K562 (cell line): Measurements from ENCODE around the gene ITPRIPL2. TPM values are rescaled to one million over a fixed set of nuclear protein-coding genes. Genes with fewer than 3 reads are reported as not detected.

Source experiments
- ATAC-seq: fragments of 200-7000 bp; cut with Tn5 transposase; 3 replicates; pipeline ENCODE4 v1.9.1; 2020; ENCODE audit warnings: moderate library complexity
- BruUV-seq: library from RNA; stranded (reverse); fragments of 400-500 nt; replicated peaks from 2 replicates; lab custom pipeline; 2021; lab: Mats Ljungman, UMichigan
- CTCF ChIA-PET: fragments of 300-600 bp; formaldehyde crosslinking; extraction: SDS; loops from one replicate; lab custom pipeline; 2021; ENCODE audit warnings: low intra/inter-chr PET ratio; lab: Yijun Ruan, JAX
- POLR2A ChIA-PET: fragments of 300-600, 350-650 bp; sonication (Branson Sonifier 250); formaldehyde crosslinking; extraction: SDS; loops from one replicate; lab custom pipeline; 2021; ENCODE audit warnings: antibody characterized with exemption, inconsistent platforms; lab: Yijun Ruan, JAX
- DNase-seq, 4 experiments: peaks; one replicate each; pipeline versions ENCODE4 v3.0.0 to v3.0.0-alpha.2; 2011 to 2018; ENCODE audit warnings: low spot score in 3 of 4, mixed read lengths in 3 of 4; ENCODE audit errors: extremely low read depth in 1 of 4
- FAIRE-seq: peaks from 2 replicates; lab custom pipeline; 2011; peaks lifted over from hg19 to GRCh38; lab: Jason Lieb, UNC
- H2AFZ ChIP-seq: 2 replicates; pipeline ENCODE4 v1.6.0; 2011; ENCODE audit warnings: low read depth, low read length, control low read depth, inconsistent platforms
- H3K27ac ChIP-seq: fragments of 200-600 bp; 3 replicates; pipeline ENCODE4 v1.8.0; 2011; ENCODE audit warnings: low read depth, mild to moderate bottlenecking, control low read depth, inconsistent platforms, low read length, moderate library complexity, mixed read lengths; ENCODE audit errors: extremely low read depth
- H3K27me3 ChIP-seq, 2 experiments: fragments of 300-600 bp in 1 of 2; 2 replicates in 1 of 2; 3 replicates in 1 of 2; pipeline versions ENCODE4 v1.6.0 to v1.8.0; 2011; ENCODE audit warnings: inconsistent platforms in 2 of 2, low read length in 2 of 2, mild to moderate bottlenecking in 1 of 2, mixed read lengths in 1 of 2, moderate library complexity in 1 of 2; ENCODE audit not compliant: control insufficient read depth in 2 of 2, insufficient read depth in 2 of 2
- H3K36me3 ChIP-seq: fragments of 300-600 bp; 3 replicates; pipeline ENCODE4 v1.8.0; 2011; ENCODE audit warnings: mild to moderate bottlenecking, low read length, inconsistent platforms; ENCODE audit not compliant: control insufficient read depth, insufficient read depth
- H3K4me1 ChIP-seq, 2 experiments: fragments of 200-600 bp in 1 of 2; replicated peaks in 1 of 2; 2 replicates in 1 of 2; 3 replicates in 1 of 2; pipeline versions ENCODE4 v1.5.1 to v1.8.0; 2011; ENCODE audit warnings: inconsistent platforms in 2 of 2, low read length in 2 of 2, mild to moderate bottlenecking in 1 of 2, mixed read lengths in 1 of 2, moderate library complexity in 1 of 2; ENCODE audit not compliant: control insufficient read depth in 2 of 2, insufficient read depth in 2 of 2
- H3K4me2 ChIP-seq: 2 replicates; pipeline ENCODE4 v1.6.1; 2011; ENCODE audit warnings: low read length, control low read depth, inconsistent platforms, mixed read lengths; ENCODE audit not compliant: insufficient read depth
- H3K4me3 ChIP-seq: fragments of 200-600 bp; sonication (generic), shearing (Covaris generic); 2 replicates; pipeline ENCODE4 v1.5.1; 2016; ENCODE audit warnings: control low read depth, inconsistent platforms
- H3K79me2 ChIP-seq: fragments of 200-600 bp; 3 replicates; pipeline ENCODE4 v1.8.0; 2011; ENCODE audit warnings: low read length, inconsistent platforms; ENCODE audit not compliant: control insufficient read depth, insufficient read depth
- H3K9ac ChIP-seq, 2 experiments: 2 replicates each; pipeline versions ENCODE4 v1.6.0 to v1.6.1; 2011; ENCODE audit warnings: low read depth in 2 of 2, low read length in 2 of 2, control low read depth in 1 of 2, inconsistent platforms in 1 of 2, mild to moderate bottlenecking in 1 of 2, mixed read lengths in 1 of 2; ENCODE audit not compliant: insufficient read depth in 1 of 2
- H3K9me1 ChIP-seq: one replicate; pipeline ENCODE4 v1.6.0; 2011; ENCODE audit warnings: inconsistent platforms, mild to moderate bottlenecking, low read length, moderate library complexity; ENCODE audit not compliant: control insufficient read depth, insufficient read depth
- H3K9me3 ChIP-seq: replicated peaks from 2 replicates; pipeline ENCODE4 v1.5.1; 2011; ENCODE audit warnings: low read depth, low read length, inconsistent platforms; ENCODE audit not compliant: control insufficient read depth, insufficient read depth
- H4K20me1 ChIP-seq: replicated peaks from 2 replicates; pipeline ENCODE4 v1.6.1; 2011; ENCODE audit warnings: low read length, inconsistent platforms, mixed read lengths; ENCODE audit not compliant: control insufficient read depth, insufficient read depth
- EWSR1 ChIP-seq: fragments of 450-650 bp; IDR thresholded peaks from 2 replicates; pipeline ENCODE4 v1.6.1; 2018; ENCODE audit warnings: borderline replicate concordance, mild to moderate bottlenecking, low read depth, moderate library complexity; ENCODE audit not compliant: partially characterized antibody
- KAT7 ChIP-seq: sonication (generic); formaldehyde crosslinking; IDR thresholded peaks from 2 replicates; pipeline ENCODE4 v1.8.0; 2022; ENCODE audit warnings: missing genetic modification reagents, mild to moderate bottlenecking, borderline replicate concordance
- MECOM ChIP-seq: fragments of 250-450 bp; sonication (Bioruptor Pico); IDR thresholded peaks from 2 replicates; pipeline ENCODE4 v1.8.0; 2022; ENCODE audit warnings: inconsistent platforms
- MNT ChIP-seq, 2 experiments: fragments of 450-650 bp; conservative IDR thresholded peaks; 2 replicates each; pipeline ENCODE4 v1.6.1; 2017; ENCODE audit warnings: mild to moderate bottlenecking in 2 of 2, moderate library complexity in 2 of 2
- MYC ChIP-seq, 2 experiments: fragments of 250-450 bp in 1 of 2; sonication (Bioruptor Pico) in 1 of 2; IDR thresholded peaks; 2 replicates each; pipeline versions ENCODE4 v1.5.1 to v1.6.1; 2012 to 2021; ENCODE audit warnings: low read depth in 2 of 2, borderline replicate concordance in 1 of 2, improper control_type of control experiment in 1 of 2, low read length in 1 of 2, mild to moderate bottlenecking in 1 of 2, moderate library complexity in 1 of 2
- RFX7 ChIP-seq: fragments of 250-450 bp; sonication (Bioruptor Pico); IDR thresholded peaks from 2 replicates; pipeline ENCODE4 v1.5.1; 2021; ENCODE audit warnings: mild to moderate bottlenecking
- SIX5 ChIP-seq, 2 experiments: IDR thresholded peaks; 2 replicates each; pipeline ENCODE4 v1.6.1; 2011; ENCODE audit warnings: low read length in 2 of 2, borderline replicate concordance in 1 of 2, low read depth in 1 of 2, mild to moderate bottlenecking in 1 of 2, moderate library complexity in 1 of 2; ENCODE audit not compliant: insufficient read depth in 1 of 2
- ZNF41 ChIP-seq: fragments of 250-450 bp; sonication (Bioruptor Pico); conservative IDR thresholded peaks from 2 replicates; pipeline ENCODE4 v1.4.0; 2020; ENCODE audit warnings: mild to moderate bottlenecking
- WGBS: fragments of 100-300 bp; shearing (Covaris generic); methylation state at CpG from one replicate; pipeline ENCODE4 v1.1.6; 2016; ENCODE audit warnings: low coverage, mixed read lengths; ENCODE audit not compliant: insufficient coverage; ENCODE audit errors: missing lambda C conversion rate; 5-methylcytosine and 5-hydroxymethylcytosine counted together
- in situ Hi-C: fragments of 300-500 bp; cut with MboI; formaldehyde crosslinking; loops from 4 replicates; pipeline ENCODE4 v1.15.0; 2018; ENCODE audit warnings: inconsistent platforms, mixed read lengths
- intact Hi-C: fragments of 100-400 bp; cut with micrococcal nuclease; formaldehyde crosslinking; loops from 2 replicates; pipeline ENCODE4 v1.14.2; 2022
- polyA plus RNA-seq, 8 experiments: library from polyadenylated mRNA; depleted of rRNA in 4 of 8; stranded (reverse) in 5 of 8; unstranded in 3 of 8; fragments of >200 nt; fragmentation: Nextera tagmentation in 2 of 8; fragmentation: Illumina TruSeq in 1 of 8; extraction: Ambion mirVana in 2 of 8; extraction: Trizol in 1 of 8; gene quantifications; 2 replicates each; pipeline versions ENCODE4 v1.2.1 to v1.2.3, GENCODE V29; 2011 to 2014; ENCODE audit warnings: inconsistent platforms in 1 of 8, missing spikeins in 1 of 8
- total RNA-seq, 7 experiments: library from RNA; depleted of rRNA in 6 of 7; stranded (reverse); fragments of >200 nt in 6 of 7; fragmentation: Illumina TruSeq in 2 of 7; extraction: Trizol in 2 of 7; gene quantifications; 2 replicates each; pipeline versions ENCODE4 v1.2.1 to v1.2.3, GENCODE V29; 2011 to 2021; ENCODE audit warnings: low replicate concordance in 1 of 7

ITPRIPL2 gene
- total and polyA plus RNA-seq, 9 of the 15 experiments (the other 6 are each of a cell fraction or from before 2014, with no cell fraction given) = 0.04 to 2.2 (median 0.58) TPM

DNA sequence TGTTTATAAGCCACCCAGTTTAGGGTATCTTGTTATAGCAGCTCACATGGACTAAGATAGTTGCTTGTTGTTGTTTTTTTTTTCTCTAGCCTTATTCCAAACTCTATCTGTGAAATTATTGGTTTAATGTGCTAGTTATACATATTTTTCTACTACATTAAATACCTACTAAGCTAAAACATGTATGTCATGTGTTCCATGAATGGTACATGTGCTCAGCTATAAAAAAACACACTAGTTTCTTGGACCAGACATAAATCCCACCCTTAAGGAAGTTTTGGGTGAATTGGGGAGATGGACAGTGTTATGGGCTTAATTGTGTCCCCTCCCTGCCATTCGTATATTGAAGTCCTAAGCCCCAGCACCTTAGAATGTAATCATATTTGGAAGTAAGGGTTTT lies 19.8 kb downstream of the ITPRIPL2 start:
- no peak overlapping the region for H3K4me3 ChIP-seq
- in situ Hi-C loops = no loop called here
- no peak overlapping the region for H3K9ac ChIP-seq
- H3K79me2 ChIP-seq = no peaks in the 10 kb centered on the region
- DNase-seq (no peak), FAIRE-seq (no peak), ATAC-seq (no peak)
- H3K27ac ChIP-seq = no peak overlapping the region
- no peaks in the 10 kb centered on the region for H4K20me1 ChIP-seq
- H3K27me3 ChIP-seq = no peaks in the 10 kb centered on the region; a peak in 1 of 5 replicates
- TF ChIP-seq MNT (conservative IDR thresholded peaks at IDR 0.05) = no peak
- no peak for TF ChIP-seq ZNF41 (CRISPR knock-in tag)
- no peak for TF ChIP-seq MYC (IDR thresholded peaks at IDR 0.05; ENCODE audit: low read depth, low read length)
- no peak for TF ChIP-seq MYC (CRISPR knock-in tag; IDR thresholded peaks at IDR 0.05; ENCODE audit: borderline replicate concordance, low read depth)
- no peak for TF ChIP-seq SIX5 (IDR thresholded peaks at IDR 0.05; ENCODE audit: borderline replicate concordance in 1 of 2, insufficient read depth in 1 of 2, low read depth in 1 of 2, low read length in 2 of 2)
- TF ChIP-seq RFX7 (CRISPR knock-in tag) = no peak
- TF ChIP-seq MECOM (CRISPR knock-in tag) = no peak
- no peak for TF ChIP-seq EWSR1
- no peak for TF ChIP-seq KAT7 (CRISPR knock-in tag)
- H3K36me3 ChIP-seq = no peaks in the 10 kb centered on the region
- ChIA-PET POLR2A (interaction anchor here (0.6 to 3.2 kb wide), 4 partner anchors 11 to 69 kb away, joined by 3 to 13 read pairs (median 4); no protein-coding TSS in a partner anchor), CTCF (no interaction called here)
- H3K4me1 ChIP-seq = peaks cover 17 to 30% of the 10 kb centered on the region in 2 experiments
- no peak overlapping the region for H3K4me2 ChIP-seq
- H2AFZ ChIP-seq = no peak overlapping the region
- no peaks in the 10 kb centered on the region for H3K9me3 ChIP-seq
- intact Hi-C loops = no loop called here
- WGBS = 36% methylated on average over 1 of the region's 1 CpG
- H3K9me1 ChIP-seq = no peaks in the 10 kb centered on the region
- no TSS peak for BruUV-seq
